ENCODE results near the gene FAM149B1.
"Not testable (repeated sequence)": the region's sequence is repeated elsewhere in the genome, so short reads cannot be mapped to it uniquely, and the experiment has no call there.

Gene FAM149B1

GRCh38 chr10:73238990-73239566 lies 71.2 kb downstream of the FAM149B1 start:
- no peak for DNase-seq

- DNase-seq, result no peak
Measured at GRCh38 chr10:73239908-73240307, 72.0 kb downstream of the FAM149B1 start.

- no peak for DNase-seq
Measured at GRCh38 chr10:73244866-73245477, 77.1 kb downstream of the FAM149B1 start.

- peak; percentile 9 for DNase-seq
Measured at GRCh38 chr10:73246322-73246645, 78.4 kb downstream of the FAM149B1 start.

GRCh38 chr10:73246646-73247508 lies 79.0 kb downstream of the FAM149B1 start, which contains the start of gene DNAJC9:
TSS of gene DNAJC9 (minus strand) at chr10:73247255. CDS start at chr10:73247189, 66 bp downstream.
- DNase-seq, result peak; percentile 94

GRCh38 chr10:73247509-73248258 lies 79.8 kb downstream of the FAM149B1 start:
- DNase-seq, result no peak

GRCh38 chr10:73248259-73248724 lies 80.4 kb downstream of the FAM149B1 start:
- DNase-seq, result peak; percentile 8

- peak; percentile 14 for DNase-seq
Measured at GRCh38 chr10:73251683-73252444, 83.9 kb downstream of the FAM149B1 start.

GRCh38 chr10:73252445-73253224 lies 84.7 kb downstream of the FAM149B1 start, which contains the start of gene MRPS16:
TSS of gene MRPS16 (minus strand) at chr10:73252644. CDS start at chr10:73252482, 162 bp downstream.
- peak; percentile 98 for DNase-seq

- no peak for DNase-seq
Measured at GRCh38 chr10:73253225-73253555, 85.3 kb downstream of the FAM149B1 start.

- not testable (repeated sequence) for DNase-seq
Measured at GRCh38 chr10:73258612-73259011, 90.7 kb downstream of the FAM149B1 start.

- DNase-seq, result no peak
Measured at GRCh38 chr10:73261362-73261995, 93.6 kb downstream of the FAM149B1 start.

- DNase-seq, result peak; percentile 91
Measured at GRCh38 chr10:73262105-73262730, 94.3 kb downstream of the FAM149B1 start.

GRCh38 chr10:73262880-73263555 lies 95.1 kb downstream of the FAM149B1 start:
- no peak for DNase-seq

- peak; percentile 70 for DNase-seq
Measured at GRCh38 chr10:73263693-73264347, 95.9 kb downstream of the FAM149B1 start.

GRCh38 chr10:73264423-73264822 lies 96.5 kb downstream of the FAM149B1 start:
- DNase-seq, result no peak

GRCh38 chr10:73281097-73281496 lies 113.2 kb downstream of the FAM149B1 start:
- DNase-seq, result no peak

- DNase-seq, result no peak
Measured at GRCh38 chr10:73287441-73287840, 119.5 kb downstream of the FAM149B1 start.

- no peak for DNase-seq
Measured at GRCh38 chr10:73289958-73290357, 122.0 kb downstream of the FAM149B1 start.

Data from EL (cell line).